ENCODE results near the gene HRK. TPM values are rescaled to one million over a fixed set of nuclear protein-coding genes. Genes with fewer than 3 reads are reported as not detected.
"Not testable (repeated sequence)": the region's sequence is repeated elsewhere in the genome, so short reads cannot be mapped to it uniquely, and the experiment has no call there.

HRK gene
- total RNA-seq, 1 experiment from 2014 or later: 1.2 TPM

DNA sequence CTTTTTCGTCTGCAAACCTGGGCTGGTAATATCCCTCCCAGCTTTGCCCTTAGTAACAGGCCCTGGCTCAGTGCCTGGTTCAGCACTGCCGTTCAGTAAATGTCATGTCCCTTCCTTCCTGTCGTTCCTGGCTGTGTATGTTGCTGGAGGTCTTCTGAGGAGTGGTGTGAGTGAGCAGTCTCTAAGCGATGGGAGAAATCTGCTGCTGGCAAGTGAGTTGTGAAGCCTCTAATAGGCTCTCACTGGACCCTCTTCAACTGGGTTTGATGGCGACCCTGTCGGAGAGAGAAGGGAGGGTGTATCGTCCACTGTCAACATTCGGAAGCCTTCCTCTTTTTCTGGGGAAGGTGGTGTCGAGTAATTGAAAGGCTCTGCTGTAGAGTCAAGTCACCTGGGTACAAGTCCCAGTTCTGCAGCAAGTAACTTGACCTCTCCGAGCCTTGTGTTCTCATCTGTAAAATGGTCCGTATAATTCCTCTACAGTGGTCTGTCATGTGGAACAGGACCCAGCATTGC lies 62.8 kb downstream of the HRK start:
- Histone ChIP-seq H3K36me3 (ENCODE audit: insufficient read depth, low read length) (no peaks in the 10 kb centered on the region), H3K9me2 (replicated peaks; ENCODE audit: insufficient read depth, low read length) (no peaks in the 10 kb centered on the region), H3K27me3 (ENCODE audit: low read length) (no peaks in the 10 kb centered on the region), H3K27ac (ENCODE audit: low read length) (0 out of 2 replicates have a peak overlapping the region, but pooled peaks have one; percentile 40), H3K4me3 (ENCODE audit: low read length) (peak overlapping the region; percentile 85), H3K79me2 (ENCODE audit: low read length) (no peaks in the 10 kb centered on the region), H3K4me2 (ENCODE audit: low read depth, low read length, poor library complexity, severe bottlenecking) (peak overlapping the region; percentile 97), H2AFZ (ENCODE audit: low read length) (peak overlapping the region; percentile 90; the same call in 1 of the 2 replicates), H3K9me3 (ENCODE audit: low read length) (no peaks in the 10 kb centered on the region), H3K9ac (ENCODE audit: low read length) (peak overlapping the region; percentile 88), H3K4me1 (ENCODE audit: low read length) (peaks cover 22% of the 10 kb centered on the region), H4K20me1 (ENCODE audit: insufficient read depth, low read depth, low read length) (no peaks in the 10 kb centered on the region)
- DNase-seq: peak; percentile 63

DNA sequence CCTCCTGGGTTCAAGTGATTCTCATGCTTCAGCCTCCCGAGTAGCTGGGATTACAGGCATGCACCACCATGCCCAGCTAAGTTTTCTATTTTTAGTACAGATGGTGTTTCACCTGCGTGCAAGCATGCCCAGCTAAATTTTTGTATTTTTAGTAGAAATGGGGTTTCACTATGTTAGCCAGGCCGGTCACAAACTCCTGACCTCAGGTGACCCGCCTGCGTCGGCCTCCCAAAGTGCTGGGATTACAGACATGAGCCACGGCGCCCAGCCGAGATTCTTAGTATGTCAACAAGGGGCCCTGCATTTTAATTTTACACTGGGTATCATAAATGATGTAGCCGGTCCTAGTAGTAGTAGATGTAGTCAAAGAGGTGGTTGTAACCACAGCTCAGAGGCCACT lies 66.5 kb downstream of the HRK start:
- H3K79me2 ChIP-seq (ENCODE audit: low read length); H4K20me1 ChIP-seq (ENCODE audit: insufficient read depth, low read depth, low read length); H3K27ac ChIP-seq (ENCODE audit: low read length); H2AFZ ChIP-seq (ENCODE audit: low read length); H3K36me3 ChIP-seq (ENCODE audit: insufficient read depth, low read length); H3K9me3 ChIP-seq (ENCODE audit: low read length); H3K4me2 ChIP-seq (ENCODE audit: low read depth, low read length, poor library complexity, severe bottlenecking); H3K4me3 ChIP-seq (ENCODE audit: low read length); DNase-seq; H3K9ac ChIP-seq (ENCODE audit: low read length); H3K27me3 ChIP-seq (ENCODE audit: low read length); H3K9me2 ChIP-seq (replicated peaks; ENCODE audit: insufficient read depth, low read length): not testable (repeated sequence)
- H3K4me1 ChIP-seq (ENCODE audit: low read length): peaks cover 19% of the 10 kb centered on the region

DNA sequence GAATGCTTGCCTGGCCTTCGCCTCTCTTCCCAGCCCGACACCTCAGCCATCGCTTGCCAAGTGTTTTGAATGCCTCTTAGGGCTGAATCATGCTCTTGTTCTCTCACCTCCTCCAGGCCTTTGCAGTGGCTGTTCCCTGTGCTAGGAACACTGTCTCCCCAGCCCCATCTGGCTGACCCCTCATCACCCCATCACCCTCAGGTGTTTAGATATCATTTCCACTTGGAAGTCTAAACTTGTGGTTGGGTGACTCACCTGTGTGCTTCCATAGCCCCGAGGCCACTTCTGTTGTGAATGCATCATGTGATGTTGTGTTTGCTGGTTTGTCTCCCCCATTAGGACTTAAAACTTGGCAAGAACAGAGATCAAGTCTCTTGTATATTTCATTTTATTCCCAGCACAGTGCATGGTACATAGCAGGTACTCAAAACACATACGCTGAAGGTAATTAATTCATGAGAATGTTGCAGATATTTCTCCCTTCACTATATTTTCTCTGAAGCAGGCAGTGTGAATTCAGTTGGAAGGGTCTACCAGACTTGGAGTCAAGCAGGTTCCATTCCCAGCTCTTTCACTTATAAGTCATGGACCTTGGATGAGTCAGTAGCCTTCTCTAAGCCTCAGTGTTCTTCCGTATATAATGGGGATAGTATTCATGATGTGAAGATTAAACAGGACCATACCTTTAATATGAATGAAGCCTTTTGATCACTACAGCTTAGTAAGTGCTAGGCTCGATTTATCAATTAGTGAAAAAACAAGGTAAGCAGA lies 67.8 kb downstream of the HRK start:
- Histone ChIP-seq H2AFZ (ENCODE audit: low read length) (no peak overlapping the region), H3K36me3 (ENCODE audit: insufficient read depth, low read length) (no peaks in the 10 kb centered on the region), H3K27me3 (ENCODE audit: low read length) (no peaks in the 10 kb centered on the region), H3K4me2 (ENCODE audit: low read depth, low read length, poor library complexity, severe bottlenecking) (no peak overlapping the region), H3K79me2 (ENCODE audit: low read length) (no peaks in the 10 kb centered on the region), H3K27ac (ENCODE audit: low read length) (no peak overlapping the region), H3K4me1 (ENCODE audit: low read length) (peaks cover 11% of the 10 kb centered on the region), H3K9ac (ENCODE audit: low read length) (no peak overlapping the region), H4K20me1 (ENCODE audit: insufficient read depth, low read depth, low read length) (no peaks in the 10 kb centered on the region), H3K4me3 (ENCODE audit: low read length) (no peak overlapping the region), H3K9me2 (replicated peaks; ENCODE audit: insufficient read depth, low read length) (no peaks in the 10 kb centered on the region), H3K9me3 (ENCODE audit: low read length) (no peaks in the 10 kb centered on the region)
- DNase-seq: no peak

DNA sequence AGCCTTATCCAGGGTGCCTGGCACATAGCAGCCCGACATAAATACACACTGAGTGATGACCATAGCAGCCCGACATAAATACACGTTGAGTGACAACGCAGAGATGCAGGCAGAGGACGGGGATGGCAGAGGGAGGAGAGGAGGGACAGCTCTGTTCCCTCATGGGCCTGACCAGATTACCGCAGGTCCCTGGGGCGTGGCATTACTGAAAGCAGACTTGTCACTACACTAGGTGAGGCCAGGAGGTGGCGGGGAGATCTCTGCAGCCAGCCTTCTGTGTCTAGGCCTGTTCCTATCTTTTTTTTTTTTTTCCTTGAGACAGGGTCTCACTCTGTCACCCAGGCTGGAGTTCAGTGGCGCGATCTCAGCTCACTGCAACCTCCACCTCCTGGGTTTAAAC lies 69.0 kb downstream of the HRK start:
- DNase-seq: no peak
- no peaks in the 10 kb centered on the region for H3K9me3 ChIP-seq (ENCODE audit: low read length)

DNA sequence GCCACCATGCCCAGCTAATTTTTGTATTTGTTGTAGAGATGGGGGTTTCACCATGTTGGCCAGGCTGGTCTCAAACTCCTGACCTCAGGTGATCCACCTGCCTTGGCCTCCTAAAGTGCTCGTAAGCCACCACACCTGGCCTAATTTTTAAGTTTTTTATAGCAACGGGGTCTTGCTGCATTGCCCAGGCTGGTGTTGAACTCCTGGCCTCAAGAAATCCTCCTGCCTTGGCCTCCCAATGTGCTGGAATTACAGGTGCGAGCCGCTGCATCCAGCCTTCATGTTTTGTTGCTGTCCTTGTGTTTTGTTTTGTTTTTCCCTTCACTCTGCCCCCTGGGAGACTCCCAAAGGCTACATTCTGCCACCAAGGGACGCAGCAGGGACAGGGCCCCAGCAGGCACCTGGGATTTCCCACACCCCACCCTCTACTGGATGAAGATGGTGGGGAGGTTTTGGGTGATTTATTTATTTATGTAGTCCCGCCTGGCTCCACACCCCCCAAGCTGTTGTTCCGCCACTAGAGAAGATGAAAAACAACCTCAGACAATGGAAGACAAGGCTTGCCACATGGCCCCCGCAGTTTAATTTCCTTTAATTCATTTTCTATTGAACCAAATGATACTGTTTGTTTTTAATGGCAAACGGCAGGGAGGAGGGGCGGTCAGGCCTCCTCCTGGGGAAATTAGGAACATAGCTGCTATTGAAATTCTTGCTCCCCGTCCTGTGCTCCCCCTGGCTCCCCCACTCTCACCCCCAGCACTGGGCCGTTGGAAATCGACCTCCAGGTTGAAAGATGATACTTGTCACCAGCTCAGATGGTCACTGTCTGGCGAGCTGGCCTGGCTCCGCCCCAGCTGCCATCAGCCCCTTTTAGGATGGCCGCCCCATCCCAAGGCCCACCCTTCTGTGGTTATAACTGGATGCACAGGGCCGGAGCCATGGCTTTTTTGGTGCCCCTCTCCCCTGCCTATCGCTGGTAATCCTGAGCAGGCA lies 72.8 kb downstream of the HRK start:
- no peaks in the 10 kb centered on the region for H3K27me3 ChIP-seq (ENCODE audit: low read length)
- no peak overlapping the region for H3K9ac ChIP-seq (ENCODE audit: low read length)
- no peaks in the 10 kb centered on the region for H3K36me3 ChIP-seq (ENCODE audit: insufficient read depth, low read length)
- no peak overlapping the region for H3K27ac ChIP-seq (ENCODE audit: low read length)
- H4K20me1 ChIP-seq (ENCODE audit: insufficient read depth, low read depth, low read length): no peaks in the 10 kb centered on the region
- no peak overlapping the region for H3K4me2 ChIP-seq (ENCODE audit: low read depth, low read length, poor library complexity, severe bottlenecking)
- no peaks in the 10 kb centered on the region for H3K9me3 ChIP-seq (ENCODE audit: low read length)
- no peak for DNase-seq
- H3K9me2 ChIP-seq (replicated peaks; ENCODE audit: insufficient read depth, low read length): no peaks in the 10 kb centered on the region
- H3K4me1 ChIP-seq (ENCODE audit: low read length): no peaks in the 10 kb centered on the region; the same call in 1 of the 2 replicates
- no peaks in the 10 kb centered on the region for H3K79me2 ChIP-seq (ENCODE audit: low read length)
- H3K4me3 ChIP-seq (ENCODE audit: low read length): no peak overlapping the region
- H2AFZ ChIP-seq (ENCODE audit: low read length): no peak overlapping the region

More for the DNA sequence above, 69.0 kb downstream of the HRK start:
- Histone ChIP-seq H3K9me2 (replicated peaks; ENCODE audit: insufficient read depth, low read length) (no peaks in the 10 kb centered on the region), H3K27me3 (ENCODE audit: low read length) (no peaks in the 10 kb centered on the region), H3K79me2 (ENCODE audit: low read length) (no peaks in the 10 kb centered on the region), H3K4me2 (ENCODE audit: low read depth, low read length, poor library complexity, severe bottlenecking) (no peak overlapping the region), H3K36me3 (ENCODE audit: insufficient read depth, low read length) (no peaks in the 10 kb centered on the region), H3K4me3 (ENCODE audit: low read length) (no peak overlapping the region), H3K4me1 (ENCODE audit: low read length) (no peaks in the 10 kb centered on the region; the same call in 1 of the 2 replicates), H4K20me1 (ENCODE audit: insufficient read depth, low read depth, low read length) (no peaks in the 10 kb centered on the region), H2AFZ (ENCODE audit: low read length) (no peak overlapping the region), H3K27ac (ENCODE audit: low read length) (no peak overlapping the region), H3K9ac (ENCODE audit: low read length) (no peak overlapping the region)

DNA sequence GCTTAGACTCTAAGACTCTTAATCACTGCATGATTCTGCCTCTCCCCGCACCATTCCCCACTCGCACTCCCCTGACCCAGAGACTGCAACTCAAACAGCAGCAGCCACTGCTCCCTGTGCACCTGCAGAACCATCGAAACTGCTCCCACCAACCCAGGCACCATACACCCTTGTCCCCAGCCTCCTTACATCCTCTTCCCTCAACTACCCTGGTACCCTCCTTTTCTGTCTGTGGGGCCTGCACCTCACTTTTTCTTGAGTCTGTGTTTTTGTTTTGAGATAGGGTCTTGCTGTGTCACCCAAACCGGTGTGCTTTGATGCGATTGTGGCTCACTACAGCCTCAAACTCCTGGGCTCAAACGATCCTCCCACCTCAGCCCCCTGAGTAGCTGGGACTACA lies 73.7 kb downstream of the HRK start:
- Histone ChIP-seq H3K4me3 (ENCODE audit: low read length) (no peak overlapping the region), H3K79me2 (ENCODE audit: low read length) (no peaks in the 10 kb centered on the region), H4K20me1 (ENCODE audit: insufficient read depth, low read depth, low read length) (no peaks in the 10 kb centered on the region), H3K36me3 (ENCODE audit: insufficient read depth, low read length) (no peaks in the 10 kb centered on the region), H3K9me3 (ENCODE audit: low read length) (no peaks in the 10 kb centered on the region), H3K4me2 (ENCODE audit: low read depth, low read length, poor library complexity, severe bottlenecking) (no peak overlapping the region), H3K9me2 (replicated peaks; ENCODE audit: insufficient read depth, low read length) (no peaks in the 10 kb centered on the region), H2AFZ (ENCODE audit: low read length) (no peak overlapping the region), H3K9ac (ENCODE audit: low read length) (no peak overlapping the region), H3K27ac (ENCODE audit: low read length) (no peak overlapping the region), H3K27me3 (ENCODE audit: low read length) (no peaks in the 10 kb centered on the region), H3K4me1 (ENCODE audit: low read length) (no peaks in the 10 kb centered on the region; the same call in 1 of the 2 replicates)
- no peak for DNase-seq

DNA sequence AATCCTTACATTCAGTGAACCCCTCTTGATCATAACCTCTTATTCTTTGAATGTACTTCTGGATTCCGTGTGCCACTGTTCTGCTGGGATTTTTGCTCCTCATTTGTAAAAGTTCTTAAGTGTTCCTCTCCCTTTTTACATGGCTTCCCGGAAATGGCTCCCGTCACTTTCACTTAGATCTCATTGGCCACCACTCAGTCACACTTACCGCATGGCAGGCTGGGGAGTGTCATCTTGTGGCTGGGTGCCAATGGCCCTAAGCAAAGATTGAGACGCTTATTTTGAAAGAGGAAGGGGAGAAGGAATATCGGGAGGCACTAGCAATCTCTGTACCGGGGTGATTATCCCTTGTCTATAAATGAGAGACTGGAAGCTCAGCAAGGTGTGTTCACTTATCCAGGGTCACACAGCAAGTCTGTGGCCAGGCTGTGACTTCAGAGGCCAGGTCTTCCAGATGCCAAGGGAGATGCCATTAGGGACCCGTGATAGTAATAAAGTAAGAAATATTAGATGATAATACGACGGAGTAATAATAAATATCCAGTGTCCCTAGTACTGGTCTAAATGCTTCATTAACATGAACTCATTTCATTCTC lies 74.3 kb downstream of the HRK start:
- H3K4me1 ChIP-seq (ENCODE audit: low read length): no peaks in the 10 kb centered on the region; the same call in 1 of the 2 replicates
- H3K79me2 ChIP-seq (ENCODE audit: low read length): no peaks in the 10 kb centered on the region
- no peak overlapping the region for H3K4me3 ChIP-seq (ENCODE audit: low read length)
- no peak overlapping the region for H2AFZ ChIP-seq (ENCODE audit: low read length)
- H3K27me3 ChIP-seq (ENCODE audit: low read length): no peaks in the 10 kb centered on the region
- no peak overlapping the region for H3K4me2 ChIP-seq (ENCODE audit: low read depth, low read length, poor library complexity, severe bottlenecking)
- DNase-seq: no peak
- no peaks in the 10 kb centered on the region for H3K9me2 ChIP-seq (replicated peaks; ENCODE audit: insufficient read depth, low read length)
- no peaks in the 10 kb centered on the region for H4K20me1 ChIP-seq (ENCODE audit: insufficient read depth, low read depth, low read length)
- H3K36me3 ChIP-seq (ENCODE audit: insufficient read depth, low read length): no peaks in the 10 kb centered on the region
- H3K27ac ChIP-seq (ENCODE audit: low read length): no peak overlapping the region
- H3K9ac ChIP-seq (ENCODE audit: low read length): no peak overlapping the region
- H3K9me3 ChIP-seq (ENCODE audit: low read length): no peaks in the 10 kb centered on the region
